GM18517 (cell line): ENCODE measurements around the gene FLRT1.

Experiments
- ATAC-seq: cut with Tn5 transposase; IDR thresholded peaks from one replicate; pipeline ENCODE4 v1.9.1; 2021; ENCODE audit warnings: mild to moderate bottlenecking, moderate library complexity; ENCODE audit not compliant: unreplicated experiment

FLRT1 gene

GRCh38 chr11:64023712-64024710, 11.7 kb upstream of the FLRT1 start:
- ATAC-seq: no peak

- ATAC-seq: no peak
These were observed 10.5 kb upstream of the FLRT1 start for GRCh38 chr11:64025205-64025604.

- ATAC-seq: no peak
These were observed 9.0 kb upstream of the FLRT1 start for GRCh38 chr11:64026575-64027205.

GRCh38 chr11:64027651-64028397, 7.9 kb upstream of the FLRT1 start:
- ATAC-seq: no peak

- ATAC-seq: no peak
These were observed 7.2 kb upstream of the FLRT1 start for GRCh38 chr11:64028398-64029115.

GRCh38 chr11:64029773-64030172, 6.0 kb upstream of the FLRT1 start:
- no peak for ATAC-seq

GRCh38 chr11:64031001-64031400, 4.7 kb upstream of the FLRT1 start:
- no peak for ATAC-seq

- no peak for ATAC-seq
These were observed 3.7 kb upstream of the FLRT1 start for GRCh38 chr11:64032050-64032449.

GRCh38 chr11:64034411-64034811, 1.3 kb upstream of the FLRT1 start:
- no peak for ATAC-seq

GRCh38 chr11:64035081-64035524, 628 bp upstream of the FLRT1 start:
- no peak for ATAC-seq

GRCh38 chr11:64036087-64037026, 626 bp downstream of the FLRT1 start:
- no peak for ATAC-seq

GRCh38 chr11:64037027-64037634, 1.4 kb downstream of the FLRT1 start:
- no peak for ATAC-seq

- ATAC-seq: no peak
These were observed 2.8 kb downstream of the FLRT1 start for GRCh38 chr11:64038500-64038899.

- no peak for ATAC-seq
These were observed 3.4 kb downstream of the FLRT1 start for GRCh38 chr11:64039012-64039665.

- ATAC-seq: no peak
These were observed 5.1 kb downstream of the FLRT1 start for GRCh38 chr11:64040684-64041322.

GRCh38 chr11:64041846-64042245, 6.1 kb downstream of the FLRT1 start:
- ATAC-seq: no peak

- no peak for ATAC-seq
These were observed 6.6 kb downstream of the FLRT1 start for GRCh38 chr11:64042301-64042700.

- no peak for ATAC-seq
These were observed 7.8 kb downstream of the FLRT1 start for GRCh38 chr11:64043545-64043944.
